ENCODE measurements around the gene GLIPR1L2. TPM values are rescaled to one million over a fixed set of nuclear protein-coding genes. Genes with fewer than 3 reads are reported as not detected.

GLIPR1L2 gene
- total RNA-seq, 1 experiment from 2014 or later = not detected

DNA sequence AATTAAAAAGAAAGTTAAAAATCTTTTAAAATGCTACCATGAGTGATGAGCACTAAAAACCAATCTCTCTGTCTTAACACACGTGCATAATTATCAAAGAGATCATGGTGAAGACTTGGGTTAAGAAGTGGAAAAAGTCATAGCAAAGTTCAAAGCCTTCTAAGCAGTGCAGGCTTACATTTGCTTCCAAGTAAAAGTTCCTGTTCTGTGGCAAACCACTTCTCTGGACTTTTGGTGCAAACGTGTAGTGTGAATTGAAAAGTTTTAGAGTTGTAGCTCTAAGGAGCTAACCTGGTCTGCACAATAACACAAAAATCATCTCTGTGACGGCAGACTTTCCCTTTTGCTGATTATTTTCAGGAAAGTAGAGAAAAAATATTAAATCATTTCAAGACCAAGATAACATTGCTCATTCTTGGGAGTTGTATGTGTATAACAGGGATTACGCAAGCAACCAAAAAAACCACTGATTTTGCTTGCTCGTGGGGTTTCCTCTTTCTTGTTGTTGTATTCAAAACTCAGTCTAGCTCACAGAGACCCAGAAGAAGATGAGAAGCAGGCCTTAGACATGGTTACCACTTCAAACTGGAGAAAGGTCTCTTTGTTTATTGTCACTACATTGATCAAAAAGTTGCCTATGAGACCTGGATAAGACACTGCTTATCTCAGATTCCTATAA, 87.4 kb downstream of the GLIPR1L2 start:
- peaks cover 32% of the 10 kb centered on the region for H3K4me1 ChIP-seq (ENCODE audit: insufficient read depth, low read length)
- no TSS peak for BruUV-seq (replicated peaks)
- H4K20me1 ChIP-seq (ENCODE audit: low read length) = no peaks in the 10 kb centered on the region
- no peak for TF ChIP-seq EZH2 (IDR thresholded peaks at IDR 0.05; ENCODE audit: low read length, unreplicated experiment)
- TF ChIP-seq, protein P1, sequence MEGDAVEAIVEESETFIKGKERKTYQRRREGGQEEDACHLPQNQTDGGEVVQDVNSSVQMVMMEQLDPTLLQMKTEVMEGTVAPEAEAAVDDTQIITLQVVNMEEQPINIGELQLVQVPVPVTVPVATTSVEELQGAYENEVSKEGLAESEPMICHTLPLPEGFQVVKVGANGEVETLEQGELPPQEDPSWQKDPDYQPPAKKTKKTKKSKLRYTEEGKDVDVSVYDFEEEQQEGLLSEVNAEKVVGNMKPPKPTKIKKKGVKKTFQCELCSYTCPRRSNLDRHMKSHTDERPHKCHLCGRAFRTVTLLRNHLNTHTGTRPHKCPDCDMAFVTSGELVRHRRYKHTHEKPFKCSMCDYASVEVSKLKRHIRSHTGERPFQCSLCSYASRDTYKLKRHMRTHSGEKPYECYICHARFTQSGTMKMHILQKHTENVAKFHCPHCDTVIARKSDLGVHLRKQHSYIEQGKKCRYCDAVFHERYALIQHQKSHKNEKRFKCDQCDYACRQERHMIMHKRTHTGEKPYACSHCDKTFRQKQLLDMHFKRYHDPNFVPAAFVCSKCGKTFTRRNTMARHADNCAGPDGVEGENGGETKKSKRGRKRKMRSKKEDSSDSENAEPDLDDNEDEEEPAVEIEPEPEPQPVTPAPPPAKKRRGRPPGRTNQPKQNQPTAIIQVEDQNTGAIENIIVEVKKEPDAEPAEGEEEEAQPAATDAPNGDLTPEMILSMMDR (conservative IDR thresholded peaks at IDR 0.05; ENCODE audit: low read depth, low read length) = no peak
- no peak for TF ChIP-seq EZH2phosphoT487 (IDR thresholded peaks at IDR 0.05; ENCODE audit: borderline replicate concordance, low read length)
- H3K9me2 ChIP-seq (replicated peaks; ENCODE audit: low read length) = no peaks in the 10 kb centered on the region
- no peak overlapping the region for H3K9ac ChIP-seq (ENCODE audit: low read length)
- H3K4me3 ChIP-seq (ENCODE audit: low read length) = no peak overlapping the region
- intact Hi-C loops (cut with micrococcal nuclease) = no loop called here
- H3K9me3 ChIP-seq (ENCODE audit: low read length) = no peaks in the 10 kb centered on the region
- no peaks in the 10 kb centered on the region for H3K27me3 ChIP-seq (ENCODE audit: low read length)
- no peak overlapping the region for H3K4me2 ChIP-seq (ENCODE audit: low read length)
- POLR2A ChIA-PET (ENCODE audit: unreplicated experiment) = no interaction called here
- no peaks in the 10 kb centered on the region for H3K36me3 ChIP-seq (ENCODE audit: low read depth, low read length)
- ATAC-seq (no peak), DNase-seq (no peak)
- no peak overlapping the region for H2AFZ ChIP-seq (ENCODE audit: low read length)
- H3F3A ChIP-seq (ENCODE audit: low read length, unreplicated experiment) = no peaks in the 10 kb centered on the region
- peaks cover 21% of the 10 kb centered on the region for H3K79me2 ChIP-seq (ENCODE audit: low read length)
- CTCF ChIA-PET = no interaction called here
- H3K27ac ChIP-seq (ENCODE audit: low read length) = no peak overlapping the region

DNA sequence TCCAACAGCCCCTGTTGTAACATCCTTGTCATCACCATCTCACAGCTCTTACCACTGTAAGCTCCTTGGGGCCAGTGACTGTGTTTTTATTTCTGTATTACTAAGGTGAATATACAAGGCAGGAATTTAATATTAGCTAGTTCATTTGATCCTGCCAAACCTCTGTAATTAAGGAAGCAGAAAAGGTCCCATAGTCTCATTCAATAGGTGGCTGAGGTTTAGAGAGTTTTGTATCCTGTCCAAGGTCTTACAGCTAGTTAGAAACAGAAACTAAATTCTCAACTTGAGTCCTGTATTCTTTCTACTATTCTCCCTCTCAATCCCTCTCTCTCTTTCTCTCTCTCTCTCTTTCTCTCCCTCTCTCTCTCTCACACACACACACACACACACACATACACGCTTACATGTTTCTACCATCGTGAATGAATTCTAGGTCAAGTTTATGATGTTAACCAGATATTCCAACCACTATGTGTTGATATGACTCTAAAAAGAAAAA, 89.1 kb downstream of the GLIPR1L2 start:
- Histone ChIP-seq H3F3A (ENCODE audit: low read length, unreplicated experiment) (no peaks in the 10 kb centered on the region), H3K36me3 (ENCODE audit: low read depth, low read length) (no peaks in the 10 kb centered on the region), H3K9ac (ENCODE audit: low read length) (peak overlapping the region; percentile 25), H2AFZ (ENCODE audit: low read length) (peak overlapping the region; percentile 75), H3K4me1 (ENCODE audit: insufficient read depth, low read length) (peaks cover 32% of the 10 kb centered on the region), H3K9me2 (replicated peaks; ENCODE audit: low read length) (no peaks in the 10 kb centered on the region), H4K20me1 (ENCODE audit: low read length) (no peaks in the 10 kb centered on the region), H3K79me2 (ENCODE audit: low read length) (peaks cover 31% of the 10 kb centered on the region), H3K27ac (ENCODE audit: low read length) (peak overlapping the region; percentile 77), H3K4me3 (ENCODE audit: low read length) (peak overlapping the region; percentile 67), H3K27me3 (ENCODE audit: low read length) (no peaks in the 10 kb centered on the region), H3K4me2 (ENCODE audit: low read length) (peak overlapping the region; percentile 92), H3K9me3 (ENCODE audit: low read length) (no peaks in the 10 kb centered on the region)
- TSS peak; percentile 75 for BruUV-seq (replicated peaks)
- ATAC-seq (peak; percentile 45), DNase-seq (peak; percentile 49)
- intact Hi-C loops (cut with micrococcal nuclease) = loop anchor here (2.0 to 10.0 kb wide), 2 partner anchors 89 to 315 kb away; partner anchors contain the start of gene GLIPR1L2
- POLR2A ChIA-PET (ENCODE audit: unreplicated experiment) = interaction anchor here (0.6 to 1.6 kb wide), 2 partner anchors 85 to 89 kb away, joined by 6 to 11 read pairs; partner anchors contain the start of gene GLIPR1L2
- TF ChIP-seq EZH2 (IDR thresholded peaks at IDR 0.05; ENCODE audit: low read length, unreplicated experiment) = no peak
- no peak for TF ChIP-seq EZH2phosphoT487 (IDR thresholded peaks at IDR 0.05; ENCODE audit: borderline replicate concordance, low read length)
- TF ChIP-seq, protein P1 (conservative IDR thresholded peaks at IDR 0.05; ENCODE audit: low read depth, low read length) = no peak
- CTCF ChIA-PET = interaction anchor here (0.9 kb wide), 1 partner anchor 145 kb away, joined by 6 read pairs; the partner anchor contains the start of gene GLIPR1L1

All from PC-3 (cell line).